Measurements from ENCODE around the gene GNG12.

DNA sequence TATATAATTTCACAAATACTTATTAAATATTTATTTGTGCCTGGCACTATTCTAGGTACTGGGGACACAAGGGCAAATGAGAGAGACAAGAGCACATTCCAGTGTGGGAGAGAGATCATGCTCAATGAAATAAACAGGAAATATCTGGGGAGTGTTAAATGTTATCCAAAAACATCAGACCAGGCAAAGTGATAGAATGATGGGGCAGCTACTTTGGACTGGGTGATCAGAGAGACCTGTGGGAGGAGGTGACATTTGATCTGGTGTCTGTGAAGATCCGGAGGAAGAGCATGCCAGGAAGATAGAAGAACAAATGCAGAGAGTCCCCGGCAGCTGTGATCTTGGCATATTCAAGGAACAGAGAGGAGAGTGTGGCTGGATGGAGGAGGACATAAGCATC lies 27.5 kb upstream of the GNG12 start:
- no peak for TF ChIP-seq POLR2A (IDR thresholded peaks at IDR 0.05; ENCODE audit: low read length)
- no peak for TF ChIP-seq GATA1 (IDR thresholded peaks at IDR 0.05; ENCODE audit: low read depth, low read length)

Measured in erythroblast (primary cell).